ENCODE measurements around the gene BBOF1.

GRCh38 chr14:74077401-74077800 is 58.3 kb downstream of the BBOF1 start:
- TF ChIP-seq, protein P1, sequence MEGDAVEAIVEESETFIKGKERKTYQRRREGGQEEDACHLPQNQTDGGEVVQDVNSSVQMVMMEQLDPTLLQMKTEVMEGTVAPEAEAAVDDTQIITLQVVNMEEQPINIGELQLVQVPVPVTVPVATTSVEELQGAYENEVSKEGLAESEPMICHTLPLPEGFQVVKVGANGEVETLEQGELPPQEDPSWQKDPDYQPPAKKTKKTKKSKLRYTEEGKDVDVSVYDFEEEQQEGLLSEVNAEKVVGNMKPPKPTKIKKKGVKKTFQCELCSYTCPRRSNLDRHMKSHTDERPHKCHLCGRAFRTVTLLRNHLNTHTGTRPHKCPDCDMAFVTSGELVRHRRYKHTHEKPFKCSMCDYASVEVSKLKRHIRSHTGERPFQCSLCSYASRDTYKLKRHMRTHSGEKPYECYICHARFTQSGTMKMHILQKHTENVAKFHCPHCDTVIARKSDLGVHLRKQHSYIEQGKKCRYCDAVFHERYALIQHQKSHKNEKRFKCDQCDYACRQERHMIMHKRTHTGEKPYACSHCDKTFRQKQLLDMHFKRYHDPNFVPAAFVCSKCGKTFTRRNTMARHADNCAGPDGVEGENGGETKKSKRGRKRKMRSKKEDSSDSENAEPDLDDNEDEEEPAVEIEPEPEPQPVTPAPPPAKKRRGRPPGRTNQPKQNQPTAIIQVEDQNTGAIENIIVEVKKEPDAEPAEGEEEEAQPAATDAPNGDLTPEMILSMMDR (IDR thresholded peaks at IDR 0.05) = no peak
- no peak for TF ChIP-seq EZH2 (IDR thresholded peaks at IDR 0.05; ENCODE audit: borderline replicate concordance, insufficient read depth, low read depth, low read length, poor library complexity, severe bottlenecking)
